PFSK-1 (cell line): ENCODE measurements around the gene ITGA11.

Experiments
- FOXP2 ChIP-seq: optimal IDR thresholded peaks from 2 replicates; pipeline ENCODE3; 2011; ENCODE audit warnings: borderline replicate concordance, control low read depth, inconsistent platforms; ENCODE audit not compliant: insufficient read depth; ENCODE audit errors: extremely low read length, extremely low read depth
- POLR2AphosphoS5 ChIP-seq: IDR thresholded peaks from 2 replicates; pipeline ENCODE4 v1.6.1; 2012; ENCODE audit warnings: low read depth, mild to moderate bottlenecking, control low read depth, low read length, moderate library complexity
- SIN3A ChIP-seq: IDR thresholded peaks from 2 replicates; pipeline ENCODE4 v1.6.1; 2012; ENCODE audit warnings: mild to moderate bottlenecking, low read length, moderate library complexity, borderline replicate concordance; ENCODE audit not compliant: insufficient read depth
- TAF1 ChIP-seq: IDR thresholded peaks from 2 replicates; pipeline ENCODE4 v1.6.1; 2012; ENCODE audit warnings: low read length, control low read depth, borderline replicate concordance; ENCODE audit not compliant: insufficient read depth
- TF ChIP-seq, protein P1 (sequence below), 2 experiments: IDR thresholded peaks; 2 replicates each; pipeline versions ENCODE4 v1.6.1 to v1.8.0; 2011 to 2012; ENCODE audit warnings: low read depth in 2 of 2, low read length in 2 of 2, control low read depth in 1 of 2, inconsistent platforms in 1 of 2, mild to moderate bottlenecking in 1 of 2, moderate library complexity in 1 of 2; ENCODE audit not compliant: insufficient read depth in 1 of 2

DNA sequence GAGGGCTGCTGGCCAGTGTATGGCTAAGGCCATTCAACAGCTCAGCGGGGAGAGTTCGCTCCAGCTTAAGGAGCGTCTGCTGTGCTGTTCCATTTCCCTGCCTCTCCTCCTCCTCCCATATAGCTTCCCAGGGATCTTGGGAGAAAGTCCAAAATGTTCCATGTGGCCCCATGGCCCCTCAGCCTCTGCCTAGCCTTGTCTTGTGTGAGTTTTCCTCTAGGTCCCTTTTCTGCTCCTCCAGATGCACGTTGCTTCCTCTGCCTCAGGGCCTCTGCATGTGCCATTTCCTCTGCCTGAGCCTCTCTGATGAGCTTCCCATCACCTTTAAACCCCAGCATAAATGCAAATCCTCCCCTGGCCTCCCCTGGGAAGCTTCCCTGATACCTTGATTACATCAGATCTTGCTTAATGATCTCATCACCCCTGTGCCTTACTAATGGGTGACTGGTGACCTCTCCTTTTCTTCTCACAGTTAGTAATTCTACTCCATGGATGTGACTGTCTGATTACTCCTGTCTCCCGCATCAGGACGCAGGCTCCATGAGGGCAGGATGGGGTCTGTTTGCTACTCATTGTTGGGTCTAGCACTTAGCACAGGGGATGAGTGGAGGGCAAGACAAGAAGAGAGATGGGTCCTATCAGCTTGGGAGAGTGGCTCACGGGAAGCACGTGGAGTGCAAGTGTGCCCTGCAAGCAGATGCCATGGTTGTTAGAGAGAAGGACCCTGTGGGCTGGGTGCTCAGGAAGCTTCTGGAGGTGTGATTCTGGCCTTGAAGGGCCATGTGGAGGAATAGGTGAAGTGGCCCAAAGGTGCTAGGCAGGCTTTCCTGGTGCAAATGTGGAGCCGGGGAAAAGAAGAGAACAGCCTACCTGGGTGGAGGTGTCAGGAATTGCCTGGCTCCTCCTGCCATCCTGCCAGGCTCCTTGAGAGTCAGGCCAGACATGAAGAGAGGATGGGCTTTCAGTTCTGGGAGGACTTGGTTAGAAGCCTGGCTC, 23.8 kb downstream of the ITGA11 start:
- TF ChIP-seq SIN3A (no peak), POLR2AphosphoS5 (no peak), TAF1 (no peak), FOXP2 (no peak)
- TF ChIP-seq, protein P1, sequence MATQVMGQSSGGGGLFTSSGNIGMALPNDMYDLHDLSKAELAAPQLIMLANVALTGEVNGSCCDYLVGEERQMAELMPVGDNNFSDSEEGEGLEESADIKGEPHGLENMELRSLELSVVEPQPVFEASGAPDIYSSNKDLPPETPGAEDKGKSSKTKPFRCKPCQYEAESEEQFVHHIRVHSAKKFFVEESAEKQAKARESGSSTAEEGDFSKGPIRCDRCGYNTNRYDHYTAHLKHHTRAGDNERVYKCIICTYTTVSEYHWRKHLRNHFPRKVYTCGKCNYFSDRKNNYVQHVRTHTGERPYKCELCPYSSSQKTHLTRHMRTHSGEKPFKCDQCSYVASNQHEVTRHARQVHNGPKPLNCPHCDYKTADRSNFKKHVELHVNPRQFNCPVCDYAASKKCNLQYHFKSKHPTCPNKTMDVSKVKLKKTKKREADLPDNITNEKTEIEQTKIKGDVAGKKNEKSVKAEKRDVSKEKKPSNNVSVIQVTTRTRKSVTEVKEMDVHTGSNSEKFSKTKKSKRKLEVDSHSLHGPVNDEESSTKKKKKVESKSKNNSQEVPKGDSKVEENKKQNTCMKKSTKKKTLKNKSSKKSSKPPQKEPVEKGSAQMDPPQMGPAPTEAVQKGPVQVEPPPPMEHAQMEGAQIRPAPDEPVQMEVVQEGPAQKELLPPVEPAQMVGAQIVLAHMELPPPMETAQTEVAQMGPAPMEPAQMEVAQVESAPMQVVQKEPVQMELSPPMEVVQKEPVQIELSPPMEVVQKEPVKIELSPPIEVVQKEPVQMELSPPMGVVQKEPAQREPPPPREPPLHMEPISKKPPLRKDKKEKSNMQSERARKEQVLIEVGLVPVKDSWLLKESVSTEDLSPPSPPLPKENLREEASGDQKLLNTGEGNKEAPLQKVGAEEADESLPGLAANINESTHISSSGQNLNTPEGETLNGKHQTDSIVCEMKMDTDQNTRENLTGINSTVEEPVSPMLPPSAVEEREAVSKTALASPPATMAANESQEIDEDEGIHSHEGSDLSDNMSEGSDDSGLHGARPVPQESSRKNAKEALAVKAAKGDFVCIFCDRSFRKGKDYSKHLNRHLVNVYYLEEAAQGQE (IDR thresholded peaks at IDR 0.05; ENCODE audit: insufficient read depth in 1 of 2, low read depth in 2 of 2, low read length in 2 of 2) = no peak
